ENCODE measurements around the gene DHTKD1.
A peak's percentile ranks its signal among the peaks of the same experiment; 100 is the strongest.

DHTKD1 gene

GRCh38 chr10:12068449-12069269, at the start of gene DHTKD1:
Gene DHTKD1 (plus strand): TSS chr10:12068954. CDS start chr10:12069034, 80 bp downstream.
- peak; percentile 95 to 98 (median 97) for DNase-seq

- no peak for DNase-seq
Measured at GRCh38 chr10:12019283-12019971, 49.3 kb upstream of the DHTKD1 start.

- no peak for DNase-seq
Measured at GRCh38 chr10:12020574-12020973, 48.2 kb upstream of the DHTKD1 start.

- DNase-seq = no peak
Measured at GRCh38 chr10:12022580-12023257, 46.0 kb upstream of the DHTKD1 start.

GRCh38 chr10:12025591-12025990, 43.2 kb upstream of the DHTKD1 start:
- no peak for DNase-seq

GRCh38 chr10:12027539-12027938, 41.2 kb upstream of the DHTKD1 start:
- DNase-seq = no peak

GRCh38 chr10:12031404-12031803, 37.4 kb upstream of the DHTKD1 start:
- no peak for DNase-seq

GRCh38 chr10:12036073-12036655, 32.6 kb upstream of the DHTKD1 start:
- DNase-seq = no peak

GRCh38 chr10:12041766-12042408, 26.9 kb upstream of the DHTKD1 start:
- peak in 4 of 6 experiments; percentile 0 to 31 (median 17) for DNase-seq

- DNase-seq = peak in 4 of 6 experiments; percentile 23 to 67 (median 50)
Measured at GRCh38 chr10:12042409-12042796, 26.4 kb upstream of the DHTKD1 start.

- peak; percentile 93 to 99 (median 96) for DNase-seq
Measured at GRCh38 chr10:12042797-12043651, 25.7 kb upstream of the DHTKD1 start, which contains the start of gene UPF2. Gene UPF2 (minus strand): TSS chr10:12042809. CDS start chr10:12035423, 7,386 bp downstream.

- DNase-seq = no peak
Measured at GRCh38 chr10:12045596-12045995, 23.2 kb upstream of the DHTKD1 start.

- no peak for DNase-seq
Measured at GRCh38 chr10:12048547-12048946, 20.2 kb upstream of the DHTKD1 start.

GRCh38 chr10:12050528-12050927, 18.2 kb upstream of the DHTKD1 start:
- no peak for DNase-seq

GRCh38 chr10:12051241-12051640, 17.5 kb upstream of the DHTKD1 start:
- DNase-seq = no peak

GRCh38 chr10:12055732-12056131, 13.0 kb upstream of the DHTKD1 start:
- no peak for DNase-seq

GRCh38 chr10:12056748-12057147, 12.0 kb upstream of the DHTKD1 start:
- no peak for DNase-seq

- no peak for DNase-seq
Measured at GRCh38 chr10:12061124-12061523, 7.6 kb upstream of the DHTKD1 start.

- no peak for DNase-seq
Measured at GRCh38 chr10:12062754-12063482, 5.8 kb upstream of the DHTKD1 start.

GRCh38 chr10:12063483-12063818, 5.3 kb upstream of the DHTKD1 start:
- DNase-seq = no peak

- no peak for DNase-seq
Measured at GRCh38 chr10:12067336-12067735, 1.4 kb upstream of the DHTKD1 start.

Measured in stimulated activated naive CD4-positive, alpha-beta T cell (primary cell).